T-helper 9 cell (primary cell): ENCODE data around the gene TXN2.
"Not testable (repeated sequence)": the region's sequence is repeated elsewhere in the genome, so short reads cannot be mapped to it uniquely, and the experiment has no call there.

Source experiments
- DNase-seq: peaks from one replicate; pipeline ENCODE4 v3.0.0-alpha.2; 2020
- total RNA-seq, 2 donors: gene quantifications; one replicate each; lab custom pipeline; 2026; lab: John Stamatoyannopoulos, UW

The TXN2 gene, protein sequence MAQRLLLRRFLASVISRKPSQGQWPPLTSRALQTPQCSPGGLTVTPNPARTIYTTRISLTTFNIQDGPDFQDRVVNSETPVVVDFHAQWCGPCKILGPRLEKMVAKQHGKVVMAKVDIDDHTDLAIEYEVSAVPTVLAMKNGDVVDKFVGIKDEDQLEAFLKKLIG
- 15.4 to 18.9 reads per million in 2 donors for total RNA-seq

DNA sequence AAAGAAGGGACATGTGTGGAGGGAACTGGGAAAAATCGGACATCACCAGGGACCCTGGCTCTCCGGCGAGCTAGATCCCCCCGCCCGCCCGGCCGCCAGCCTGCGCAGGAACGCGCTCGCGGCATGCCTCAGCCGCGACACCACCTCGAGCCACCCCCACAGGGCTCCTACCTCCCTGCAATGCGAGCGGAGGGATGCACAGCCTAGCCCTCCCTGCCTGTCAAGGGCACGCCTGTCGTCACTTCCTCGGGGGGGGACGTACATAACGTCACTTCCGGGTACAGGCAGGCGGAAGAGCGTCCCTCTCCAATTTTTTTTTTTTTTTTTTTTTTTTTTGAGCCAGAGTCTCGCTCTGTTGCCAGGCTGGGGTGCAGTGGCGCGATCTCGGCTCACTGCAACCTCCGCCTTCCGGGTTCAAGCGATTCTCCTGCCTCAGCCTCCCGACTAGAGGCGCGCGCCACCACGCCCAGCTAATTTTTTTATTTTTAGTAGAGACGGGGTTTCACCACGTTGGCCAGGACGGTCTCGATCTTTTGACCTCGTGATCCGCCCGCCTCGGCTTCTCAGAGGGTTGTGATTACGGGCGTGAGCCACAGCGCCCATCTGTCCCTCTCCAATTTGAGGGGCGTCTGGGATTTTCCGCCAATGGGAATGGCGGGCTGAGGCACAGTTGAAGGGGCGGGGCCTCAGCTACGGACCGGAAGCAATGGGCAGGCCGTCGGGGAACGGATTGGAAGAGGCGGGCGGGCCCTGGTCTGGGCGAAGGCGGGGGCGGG is at the start of gene TXN2:
TXN2 (minus strand) TSS at position 248 of the 776 bp plus-strand sequence. CDS start 803 bp downstream, outside the sequence.
- DNase-seq: peak; percentile 96

DNA sequence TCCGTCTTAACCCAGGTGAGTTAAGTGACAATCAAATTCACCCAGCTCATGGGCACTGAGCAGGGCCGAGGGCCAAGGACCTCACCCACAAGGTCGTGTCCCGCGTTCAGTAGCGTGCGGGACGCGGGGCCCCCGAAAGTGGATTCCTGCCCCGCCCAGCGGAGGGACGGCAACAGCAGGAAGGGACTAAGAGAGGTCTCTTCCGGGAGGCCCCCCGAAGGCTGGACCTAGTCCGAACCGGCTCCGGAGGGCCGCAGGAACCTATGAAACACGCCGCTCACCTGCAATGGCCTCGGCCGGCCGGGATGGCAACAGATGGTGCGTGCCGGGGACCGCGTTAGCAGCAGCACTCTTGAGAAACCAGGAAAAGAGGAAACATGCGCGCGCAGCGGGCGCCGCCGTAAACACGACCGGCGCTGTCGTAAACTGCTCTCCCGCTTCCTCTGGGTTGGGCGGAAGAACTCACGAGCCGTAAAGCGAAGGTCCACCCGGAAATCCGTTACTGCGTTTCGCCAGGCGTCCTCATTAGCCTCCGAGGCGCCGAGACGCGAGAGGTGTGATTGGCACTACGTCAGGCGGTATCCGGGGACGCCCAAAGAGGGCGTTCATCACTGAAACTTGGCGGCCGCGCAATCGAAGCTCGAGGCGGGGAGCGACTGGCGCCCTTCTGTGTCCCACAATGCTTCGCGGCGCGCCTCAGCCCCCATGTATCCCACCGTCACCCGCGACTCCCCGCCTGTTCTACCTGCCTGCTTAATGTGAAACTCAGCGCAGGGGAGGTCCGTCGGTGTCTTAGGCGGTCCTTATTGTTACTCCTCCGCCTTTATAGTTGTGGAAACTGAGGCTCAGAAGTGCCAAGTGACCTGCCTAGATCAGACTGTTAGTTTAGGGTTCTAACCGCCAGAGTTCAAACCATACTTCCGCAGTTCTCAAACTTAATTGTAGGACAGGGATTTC is 47.6 kb upstream of the TXN2 start, which contains the start of gene EIF3D:
EIF3D (minus strand) TSS at position 372 of the 957 bp plus-strand sequence. CDS start 3,045 bp downstream, outside the sequence.
- peak; percentile 94 for DNase-seq

DNA sequence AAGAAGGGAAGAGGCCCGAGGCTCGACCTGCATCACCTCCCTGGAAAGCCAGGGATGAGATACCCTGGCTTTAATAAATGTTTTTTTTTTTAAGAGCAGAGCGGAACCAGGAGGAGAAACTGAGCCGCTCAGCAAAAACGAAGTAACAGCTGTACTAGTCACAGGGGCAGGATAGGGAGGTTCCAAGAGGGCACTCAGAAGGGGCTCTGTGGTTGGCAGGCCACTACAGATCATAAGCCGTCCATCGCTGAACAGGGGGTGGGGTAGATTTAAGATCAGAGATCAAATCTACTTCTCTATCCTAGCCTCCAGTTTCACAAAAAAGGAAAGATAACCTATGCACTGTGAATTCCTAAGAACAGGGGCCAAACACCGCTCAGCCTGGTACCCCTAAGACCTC is 46.9 kb upstream of the TXN2 start:
- DNase-seq: no peak

DNA sequence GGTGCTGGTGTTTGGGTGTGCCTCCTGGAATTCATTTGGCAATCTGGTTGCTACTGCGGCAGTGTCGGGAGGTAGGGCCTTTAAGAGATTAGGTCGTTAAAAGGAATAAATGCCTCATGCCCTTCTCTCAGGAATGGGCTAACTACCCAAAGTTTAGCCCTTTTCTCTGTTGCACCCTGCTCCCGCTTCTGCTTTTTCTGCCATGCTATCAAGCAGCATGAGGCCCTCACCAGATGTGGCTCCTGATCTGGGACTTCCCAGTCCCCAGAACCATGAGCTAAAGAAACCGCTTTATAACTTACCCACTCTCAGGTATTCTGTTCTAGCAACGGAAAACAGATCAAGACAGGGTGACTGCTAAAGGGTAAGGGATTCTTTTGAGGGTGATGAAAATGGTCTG is 41.2 kb upstream of the TXN2 start:
- no peak for DNase-seq

DNA sequence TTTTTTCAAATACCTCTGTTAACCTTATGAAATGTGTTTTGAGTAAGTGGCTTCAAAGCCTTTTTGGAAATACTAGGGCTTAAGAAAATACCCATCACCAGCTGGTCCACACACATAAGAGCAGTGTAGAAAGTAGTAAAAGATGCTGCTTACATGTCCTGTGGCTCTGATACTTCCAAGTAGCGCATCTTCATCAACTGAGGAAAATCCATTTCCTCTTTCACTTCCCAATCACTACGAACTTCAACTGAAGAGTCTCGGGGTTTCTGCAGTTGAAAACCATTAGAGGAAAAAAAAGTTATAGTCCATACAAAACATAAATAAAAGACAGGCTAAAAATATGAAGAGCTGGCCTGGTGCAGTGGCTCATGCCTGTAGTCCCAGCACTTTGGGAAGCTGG is 39.0 kb upstream of the TXN2 start:
- DNase-seq: no peak

DNA sequence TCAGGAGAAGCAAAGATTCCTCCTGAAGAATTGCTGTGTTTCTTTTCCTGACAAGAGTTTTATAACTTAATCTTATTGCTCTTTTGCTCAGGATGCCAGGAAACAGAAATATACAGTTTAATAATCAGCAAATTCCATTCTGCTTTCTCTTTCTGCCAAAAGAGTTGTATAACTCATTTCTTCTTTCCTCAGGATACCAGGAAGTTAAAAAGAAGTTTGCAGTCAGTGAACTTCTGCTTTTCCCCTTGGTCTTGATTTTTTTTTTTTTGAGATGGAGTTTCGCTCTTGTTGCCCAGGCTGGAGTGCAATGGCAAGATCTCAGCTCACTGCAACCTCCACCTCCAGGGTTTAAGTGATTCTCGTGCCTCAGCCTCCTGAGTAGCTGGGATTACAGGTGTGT is 38.5 kb upstream of the TXN2 start:
- DNase-seq: not testable (repeated sequence)

DNA sequence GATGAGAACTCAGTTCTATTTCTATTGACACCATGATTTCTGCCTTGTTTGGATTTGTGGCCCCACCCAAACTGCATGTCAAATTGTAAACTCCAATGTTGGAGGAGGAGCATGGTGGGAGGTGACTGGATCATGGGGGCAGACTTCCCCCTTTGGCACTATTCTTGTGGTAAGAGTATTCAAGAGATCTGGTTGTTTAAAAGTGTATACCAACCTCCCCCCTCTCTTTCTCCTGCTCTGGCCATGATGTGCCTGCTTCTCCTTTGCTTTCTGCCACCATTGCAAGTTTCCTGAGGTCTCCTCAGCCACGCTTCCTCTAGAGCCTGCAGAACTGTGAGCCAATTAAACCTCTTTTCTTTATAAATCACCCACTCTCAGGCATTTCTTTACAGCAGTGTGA is 33.3 kb upstream of the TXN2 start:
- no peak for DNase-seq

DNA sequence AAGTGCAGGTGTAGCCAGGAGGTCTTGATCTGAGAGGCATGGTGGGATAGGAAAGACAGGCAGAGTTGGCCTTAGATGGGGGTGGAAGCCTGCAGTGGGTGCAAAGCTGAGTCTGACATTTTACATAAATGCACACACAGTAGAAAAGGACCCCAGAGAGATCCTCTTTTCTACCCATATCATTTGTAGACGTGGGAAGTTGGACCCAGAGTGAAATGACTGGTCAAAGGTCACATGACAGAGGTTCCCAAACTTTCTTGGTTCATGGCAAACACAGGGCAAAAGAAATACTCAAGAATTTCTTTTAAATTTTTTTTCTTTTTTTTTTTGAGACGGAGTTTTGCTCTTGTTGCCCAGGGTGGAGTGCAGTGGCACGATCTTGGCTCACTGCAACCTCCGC is 31.6 kb upstream of the TXN2 start:
- DNase-seq: no peak

DNA sequence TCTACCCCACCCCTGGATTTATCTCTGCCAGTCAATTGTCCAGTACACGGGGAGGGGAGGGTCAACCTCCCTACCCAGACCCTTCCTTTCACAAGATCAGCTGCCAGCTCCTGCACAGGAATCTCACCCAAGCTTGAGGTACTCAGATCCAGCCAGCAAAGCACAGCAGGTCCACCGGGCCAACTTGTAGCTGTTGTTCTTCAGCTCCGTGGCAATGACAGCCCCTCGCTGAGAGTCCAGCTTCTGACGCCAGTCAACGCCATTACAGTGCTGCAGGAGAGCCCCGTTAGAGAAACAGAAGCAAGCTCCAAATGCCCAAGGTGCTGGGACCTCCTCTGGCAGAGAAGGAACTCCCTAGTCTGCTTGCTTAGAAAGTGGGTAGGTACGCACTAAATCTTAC is 30.9 kb upstream of the TXN2 start:
- no peak for DNase-seq

DNA sequence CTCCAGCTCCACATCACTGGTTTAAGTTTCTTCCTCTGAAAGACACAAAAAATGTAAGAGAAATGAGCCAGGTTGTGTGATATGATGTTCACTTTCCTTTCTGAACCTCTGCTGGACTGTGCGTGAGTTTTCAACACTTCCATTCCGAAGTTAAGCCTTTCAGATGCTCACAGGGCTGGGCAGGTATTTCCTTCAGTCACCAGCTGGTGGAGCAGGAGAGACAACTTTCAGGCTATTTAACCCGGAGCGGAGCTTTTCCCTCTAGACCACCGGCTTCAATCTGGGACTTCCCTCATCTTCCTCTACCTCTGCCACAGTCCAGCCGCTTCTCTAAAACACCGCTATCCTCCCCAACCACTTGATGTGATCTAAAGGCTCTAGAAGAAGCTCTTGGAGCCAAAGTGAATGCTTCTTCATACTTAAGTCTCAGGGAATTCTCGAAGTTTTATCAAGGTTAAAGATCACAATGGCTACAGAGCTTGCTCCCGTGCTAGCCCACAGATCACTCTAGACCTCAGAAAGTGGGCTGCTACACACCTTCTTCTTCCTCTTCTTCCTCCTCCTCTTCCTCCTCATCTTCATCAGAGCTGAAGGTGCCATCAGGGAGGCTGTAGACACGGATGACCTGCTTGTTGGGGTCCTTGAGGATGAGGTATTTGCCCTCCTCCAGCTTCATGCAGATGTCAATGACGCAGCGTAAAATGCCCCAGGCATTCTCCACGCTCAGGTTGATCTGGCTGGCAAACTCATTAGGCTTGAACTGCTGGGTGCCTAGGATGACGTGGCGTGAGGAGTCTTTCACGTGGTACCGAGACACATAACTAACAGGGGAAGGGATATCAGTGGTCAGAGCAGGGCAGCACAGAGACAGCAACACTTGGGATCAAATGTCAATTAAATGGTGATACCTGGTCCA is 29.8 kb upstream of the TXN2 start:
- no peak for DNase-seq

DNA sequence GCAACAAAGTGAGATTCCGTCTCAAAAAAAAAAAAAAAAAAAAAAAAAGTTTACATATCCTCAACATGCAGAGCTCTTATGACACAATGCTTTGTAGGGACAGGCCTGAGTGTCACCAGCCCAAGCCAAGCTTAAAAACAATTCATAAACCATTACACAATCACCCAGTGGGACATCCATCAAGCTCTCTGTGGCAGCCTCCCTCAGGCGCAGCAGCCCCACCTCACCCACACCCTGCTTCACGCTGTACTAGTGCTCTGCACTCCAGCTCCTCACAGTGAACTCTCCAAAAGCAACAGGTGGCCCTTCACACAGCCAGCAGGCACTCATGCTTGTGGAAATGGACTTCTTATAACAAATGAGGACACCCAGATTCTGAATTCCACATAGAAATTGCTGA is 28.9 kb upstream of the TXN2 start:
- no peak for DNase-seq

DNA sequence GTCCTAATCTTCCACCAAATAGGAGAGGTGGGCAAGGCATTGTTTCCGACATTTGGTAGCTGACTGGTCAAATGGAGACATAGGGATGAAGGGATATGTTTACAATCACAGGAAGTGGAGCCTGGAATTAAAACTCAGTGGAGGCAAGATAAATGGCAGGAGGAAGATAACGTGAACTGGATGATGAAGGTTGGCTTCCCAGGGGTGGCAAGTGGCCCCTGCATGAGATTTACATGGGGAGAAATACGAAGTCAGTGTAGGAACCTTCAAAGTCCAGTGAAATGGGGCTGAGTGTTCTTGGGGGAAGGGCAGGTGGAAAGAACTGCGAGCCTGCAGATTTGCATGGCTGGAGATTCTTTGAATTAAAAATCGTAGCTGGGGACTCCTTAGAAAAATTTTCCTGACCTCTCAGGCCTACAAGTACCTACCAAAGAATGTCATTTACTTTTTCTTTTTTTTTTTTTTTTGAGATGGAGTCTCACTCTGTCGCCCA is 26.1 kb upstream of the TXN2 start:
- DNase-seq: no peak

DNA sequence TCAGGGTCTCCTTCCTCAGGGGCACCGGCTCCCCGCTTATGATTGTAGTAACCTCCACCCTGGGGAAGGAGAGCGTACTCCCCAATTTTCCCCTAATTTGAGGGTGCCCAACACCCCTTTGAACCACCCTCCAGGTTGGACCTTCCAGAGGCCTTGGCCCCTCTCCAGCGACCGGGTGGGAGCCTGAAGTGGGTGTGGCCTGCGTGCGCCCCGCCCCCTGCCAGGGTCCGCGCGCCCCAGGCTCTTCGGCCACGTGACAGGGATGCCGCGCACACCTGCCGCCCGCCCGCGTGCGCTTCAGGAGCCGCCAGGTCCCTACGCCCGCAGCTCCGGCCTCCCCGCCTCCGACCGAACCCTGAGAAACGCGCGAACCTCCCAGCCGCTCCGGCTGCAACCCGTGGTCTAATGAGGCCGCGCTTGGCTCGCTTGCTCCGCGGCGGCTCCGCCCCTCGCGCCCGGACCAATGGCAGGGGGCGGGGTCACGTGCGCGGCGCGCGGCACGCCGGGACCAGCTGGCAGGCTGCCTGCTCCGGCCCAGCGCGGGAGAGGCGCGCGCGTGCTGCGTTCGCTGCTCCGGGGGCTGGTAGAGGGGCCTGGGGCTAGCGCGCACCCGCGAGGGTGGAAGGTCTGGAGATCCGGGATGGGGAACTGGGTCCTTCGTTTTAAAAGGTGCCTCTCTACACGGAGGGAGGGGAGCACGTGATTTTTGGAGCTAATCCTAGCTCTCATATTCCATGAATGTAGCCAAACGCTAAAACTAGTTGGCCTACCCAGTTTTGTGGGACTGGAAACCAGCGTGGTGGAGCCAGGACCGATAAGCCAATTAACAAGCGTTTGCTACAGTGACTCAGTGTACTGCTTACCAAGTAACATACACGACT is 25.4 kb upstream of the TXN2 start, which contains the start of gene FOXRED2:
FOXRED2 (minus strand) TSS at position 404 of the 881 bp plus-strand sequence. CDS start 618 bp downstream, outside the sequence.
- DNase-seq: peak; percentile 82

DNA sequence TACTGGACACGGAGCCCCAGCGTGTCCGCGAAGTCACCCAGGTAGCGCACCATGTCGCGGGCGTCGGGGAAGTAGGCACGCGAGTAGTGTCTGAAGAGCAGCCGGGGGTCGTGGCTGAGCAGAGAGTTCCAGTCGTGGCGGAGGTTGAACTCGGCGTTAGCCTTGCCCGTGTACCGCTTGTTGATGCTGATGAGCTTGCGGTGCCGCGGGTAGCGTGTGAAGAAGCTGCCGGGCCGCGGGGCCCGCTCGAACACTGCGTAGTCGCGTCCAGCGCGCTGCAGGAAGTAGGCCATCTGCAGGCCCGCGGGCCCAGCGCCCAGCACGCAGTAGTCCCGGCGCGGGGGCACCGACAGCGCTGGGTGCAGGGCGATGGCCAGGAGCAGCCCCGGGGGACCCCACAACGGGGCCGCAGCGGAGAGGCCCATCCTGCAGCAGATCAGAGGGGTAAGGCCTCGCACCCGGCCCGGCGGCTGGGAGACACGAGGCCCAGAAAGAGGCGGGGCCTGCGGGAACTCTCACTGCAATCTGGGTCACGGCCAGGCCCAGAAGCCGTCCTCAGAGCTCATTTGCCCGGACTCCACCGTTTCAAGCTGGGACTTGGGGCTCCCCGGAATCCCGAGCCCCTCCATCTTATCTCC is 24.7 kb upstream of the TXN2 start:
- no peak for DNase-seq

DNA sequence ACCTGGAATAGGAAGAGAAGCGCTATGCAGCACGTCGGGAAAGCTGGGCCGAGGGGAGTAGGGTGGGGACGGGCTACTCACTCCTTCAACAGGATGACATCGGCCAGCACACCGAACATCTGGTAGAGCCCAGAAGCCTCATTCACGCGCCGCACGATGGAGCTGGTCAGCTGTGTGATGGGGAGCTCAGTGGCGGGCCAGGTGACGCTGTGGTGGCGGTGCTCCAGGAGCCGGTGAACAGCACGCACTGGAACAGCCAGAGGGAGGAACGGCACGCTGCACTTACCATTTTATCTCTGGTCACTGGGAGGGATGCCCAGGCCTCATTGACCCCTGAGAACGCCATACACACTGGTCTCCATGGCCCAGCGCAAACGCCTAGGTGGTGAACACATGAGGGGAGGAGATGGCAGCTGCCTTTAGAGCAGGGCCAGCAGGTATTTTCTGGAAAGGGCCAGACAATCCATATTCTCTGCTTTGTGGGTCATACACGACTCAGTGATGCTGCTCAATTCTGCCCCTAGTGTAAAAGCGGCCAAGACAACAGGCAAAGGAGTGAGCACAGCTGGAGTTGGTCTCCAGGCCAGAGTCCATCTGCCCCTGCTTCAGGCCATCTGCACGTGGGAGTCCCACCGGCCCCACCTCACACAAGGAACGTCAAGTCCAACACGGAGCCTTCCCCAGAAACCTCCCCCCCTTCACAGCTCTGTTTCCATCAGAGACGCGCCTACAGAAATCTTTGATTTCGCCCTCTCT is 16.6 kb upstream of the TXN2 start:
- DNase-seq: no peak

DNA sequence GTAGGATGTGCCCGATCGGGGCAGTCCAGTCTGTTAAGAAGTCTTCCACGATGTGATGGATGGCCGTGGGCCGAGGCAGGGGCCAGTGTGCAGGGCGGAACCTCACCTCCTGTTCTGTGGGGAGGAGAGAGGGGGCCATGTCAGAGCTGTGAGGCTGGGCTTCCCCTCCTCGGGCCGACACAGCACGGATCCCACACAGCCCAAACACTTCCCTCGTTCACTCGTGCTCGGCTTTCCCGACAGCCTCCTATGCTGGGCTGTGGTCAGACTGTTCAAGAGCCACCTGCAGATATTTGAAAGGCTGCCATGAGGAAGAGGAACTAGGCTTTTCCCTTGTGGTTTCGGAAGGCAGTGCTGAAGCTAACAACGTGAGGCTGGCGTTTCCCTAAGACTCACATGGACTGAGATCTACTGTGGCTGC is 12.3 kb upstream of the TXN2 start:
- no peak for DNase-seq

DNA sequence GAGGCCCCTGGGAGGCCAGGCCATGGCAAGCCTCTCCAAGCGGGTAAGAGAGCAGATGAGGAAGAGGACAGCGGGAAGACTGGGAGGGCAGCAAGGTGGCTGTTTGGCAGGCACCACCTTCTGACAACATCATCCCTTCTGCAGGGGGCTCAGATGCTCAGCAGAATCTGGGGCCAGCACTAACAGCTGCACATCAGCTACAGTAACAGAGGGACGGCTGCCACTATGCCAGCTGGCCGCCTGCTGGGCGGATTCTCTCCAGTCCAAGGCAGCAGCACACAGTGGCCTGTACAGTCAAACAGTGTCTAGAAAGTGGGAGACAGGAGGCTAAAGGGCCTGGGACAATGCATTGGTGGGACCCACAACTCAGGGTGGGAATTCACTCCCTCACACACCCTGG is 10.7 kb upstream of the TXN2 start:
- no peak for DNase-seq

DNA sequence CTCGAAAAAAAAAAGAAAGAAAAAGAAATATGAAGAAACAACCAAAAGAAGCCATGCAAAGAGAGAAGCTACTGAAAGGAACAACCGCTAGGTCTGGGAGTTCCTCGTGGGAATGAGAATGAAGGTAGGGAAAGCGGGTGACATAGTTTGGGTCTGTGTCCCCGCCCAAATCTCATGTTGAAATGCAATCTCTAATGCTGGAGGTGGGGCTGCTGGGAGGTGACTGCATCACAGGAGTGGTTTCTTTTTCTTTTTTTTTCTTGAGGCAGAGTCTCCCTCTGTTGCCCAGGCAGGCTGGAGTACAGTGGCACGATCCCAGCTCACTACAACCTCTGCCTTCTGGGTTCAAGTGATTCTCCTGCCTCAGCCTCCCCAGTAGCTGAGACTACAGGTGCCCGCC is 9.7 kb upstream of the TXN2 start:
- DNase-seq: no peak

DNA sequence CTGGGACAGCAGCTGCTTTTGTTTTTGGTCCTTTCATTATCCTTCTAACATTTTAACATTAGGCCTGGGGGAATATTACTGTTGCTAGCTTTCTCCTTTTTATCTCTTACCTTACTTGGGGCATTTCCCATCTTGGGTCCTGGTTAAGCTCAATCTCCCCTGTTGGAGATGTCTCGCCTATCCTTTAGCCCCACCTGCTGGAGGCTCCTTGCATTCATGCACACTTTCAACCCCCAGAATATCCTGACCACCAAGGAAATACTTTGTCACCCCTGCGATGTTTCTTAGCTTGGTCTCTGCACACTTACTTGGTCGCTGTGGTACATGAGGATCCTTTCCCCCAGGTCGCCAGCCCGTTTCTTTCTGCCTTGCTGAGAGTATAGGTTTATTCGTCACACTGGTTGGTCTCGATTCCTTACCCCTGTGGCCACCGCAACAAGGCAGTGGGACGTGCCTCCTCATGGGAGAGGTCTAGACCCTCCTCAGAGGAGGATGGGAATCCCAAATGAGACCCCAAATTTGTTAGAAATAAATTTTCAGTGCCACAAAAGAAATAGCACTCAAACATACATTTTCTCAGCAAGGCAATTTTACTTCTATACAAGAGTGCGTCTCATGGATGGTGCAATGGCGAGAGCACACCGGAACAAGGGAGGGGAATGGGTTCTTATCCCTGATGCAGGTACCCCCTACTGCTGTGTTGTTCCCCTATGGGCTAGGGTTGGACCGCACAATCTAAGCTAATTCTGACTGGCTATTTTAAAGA is 5.4 kb upstream of the TXN2 start:
- DNase-seq: peak; percentile 60
